ENCODE data around the gene ABLIM3. TPM values are rescaled to one million over a fixed set of nuclear protein-coding genes. Genes with fewer than 3 reads are reported as not detected.
"Not testable (repeated sequence)": the region's sequence is repeated elsewhere in the genome, so short reads cannot be mapped to it uniquely, and the experiment has no call there.

Gene ABLIM3
- total RNA-seq, 1 donor, result 24.9 TPM

DNA sequence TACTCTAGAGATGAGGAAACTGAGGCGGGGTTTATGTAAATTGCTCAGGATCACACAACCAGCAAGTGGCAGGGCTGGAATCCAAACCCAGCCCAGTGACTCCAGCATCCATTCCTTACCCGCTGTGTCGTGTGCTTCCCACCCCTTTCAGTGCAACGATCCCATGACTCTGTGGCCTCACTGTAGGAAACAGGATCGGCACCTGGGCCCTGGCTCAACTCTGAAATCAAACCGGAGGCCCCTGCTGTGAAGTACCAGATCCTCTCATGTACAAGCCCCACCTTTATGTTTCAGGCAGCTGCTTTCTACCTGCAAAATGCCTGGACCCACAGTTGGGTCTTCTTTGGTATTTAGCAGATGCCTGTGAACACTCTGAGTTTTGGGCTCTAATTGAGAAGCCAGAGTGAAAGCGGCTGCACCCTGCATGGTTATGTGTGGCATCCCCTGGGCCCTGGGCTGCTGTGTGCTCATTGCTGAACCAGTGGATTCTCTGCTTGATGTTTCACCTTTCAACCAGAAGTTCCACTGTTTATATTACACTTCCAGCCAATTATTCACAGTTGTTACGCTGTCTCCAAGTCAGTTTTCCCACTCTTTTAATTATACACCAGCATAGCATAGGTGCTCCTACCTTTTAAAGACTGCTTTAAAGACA, 36.7 kb downstream of the ABLIM3 start:
- H3K4me3 ChIP-seq (ENCODE audit: low read depth, low read length), result no peak overlapping the region
- TF ChIP-seq, protein P1, sequence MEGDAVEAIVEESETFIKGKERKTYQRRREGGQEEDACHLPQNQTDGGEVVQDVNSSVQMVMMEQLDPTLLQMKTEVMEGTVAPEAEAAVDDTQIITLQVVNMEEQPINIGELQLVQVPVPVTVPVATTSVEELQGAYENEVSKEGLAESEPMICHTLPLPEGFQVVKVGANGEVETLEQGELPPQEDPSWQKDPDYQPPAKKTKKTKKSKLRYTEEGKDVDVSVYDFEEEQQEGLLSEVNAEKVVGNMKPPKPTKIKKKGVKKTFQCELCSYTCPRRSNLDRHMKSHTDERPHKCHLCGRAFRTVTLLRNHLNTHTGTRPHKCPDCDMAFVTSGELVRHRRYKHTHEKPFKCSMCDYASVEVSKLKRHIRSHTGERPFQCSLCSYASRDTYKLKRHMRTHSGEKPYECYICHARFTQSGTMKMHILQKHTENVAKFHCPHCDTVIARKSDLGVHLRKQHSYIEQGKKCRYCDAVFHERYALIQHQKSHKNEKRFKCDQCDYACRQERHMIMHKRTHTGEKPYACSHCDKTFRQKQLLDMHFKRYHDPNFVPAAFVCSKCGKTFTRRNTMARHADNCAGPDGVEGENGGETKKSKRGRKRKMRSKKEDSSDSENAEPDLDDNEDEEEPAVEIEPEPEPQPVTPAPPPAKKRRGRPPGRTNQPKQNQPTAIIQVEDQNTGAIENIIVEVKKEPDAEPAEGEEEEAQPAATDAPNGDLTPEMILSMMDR (IDR thresholded peaks at IDR 0.05; ENCODE audit: insufficient read depth, low read length), result no peak
- no peak for DNase-seq (ENCODE audit: low read depth)

GRCh38 chr5:149181732-149182131, 40.4 kb downstream of the ABLIM3 start:
- DNase-seq (ENCODE audit: low read depth), result no peak
- TF ChIP-seq, protein P1 (IDR thresholded peaks at IDR 0.05; ENCODE audit: insufficient read depth, low read length), result no peak

DNA sequence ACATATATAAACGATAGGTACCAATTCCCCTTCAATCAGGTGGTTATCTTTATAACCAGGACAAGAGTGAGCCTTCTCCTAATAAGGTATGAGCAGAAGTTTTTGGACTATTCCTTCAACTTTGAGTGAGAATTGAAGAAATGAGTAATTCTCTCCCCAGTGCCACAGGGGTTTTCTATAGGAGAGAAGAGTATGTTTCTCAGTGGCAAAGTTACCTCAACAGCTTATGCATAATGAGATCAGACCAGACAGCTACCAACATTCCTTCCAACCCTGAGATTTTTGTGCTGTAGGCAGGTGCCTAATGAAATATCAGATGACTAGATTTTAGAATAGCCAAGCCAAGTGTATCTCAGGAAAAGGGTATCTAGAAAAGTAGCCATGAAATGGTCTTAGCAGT, 40.9 kb downstream of the ABLIM3 start:
- no peak for DNase-seq (ENCODE audit: low read depth)
- no peak overlapping the region for H3K4me3 ChIP-seq (ENCODE audit: low read depth, low read length)
- TF ChIP-seq, protein P1 (IDR thresholded peaks at IDR 0.05; ENCODE audit: insufficient read depth, low read length), result no peak

More at GRCh38 chr5:149181732-149182131, 40.4 kb downstream of the ABLIM3 start:
- H3K4me3 ChIP-seq (ENCODE audit: low read depth, low read length), result no peak overlapping the region

- TF ChIP-seq, protein P1 (IDR thresholded peaks at IDR 0.05; ENCODE audit: insufficient read depth, low read length), result no peak
- DNase-seq (ENCODE audit: low read depth), result no peak
- no peak overlapping the region for H3K4me3 ChIP-seq (ENCODE audit: low read depth, low read length)
Observed at GRCh38 chr5:149185067-149185466, 43.8 kb downstream of the ABLIM3 start.

- no peak for DNase-seq (ENCODE audit: low read depth)
- TF ChIP-seq, protein P1 (IDR thresholded peaks at IDR 0.05; ENCODE audit: insufficient read depth, low read length), result no peak
- H3K4me3 ChIP-seq (ENCODE audit: low read depth, low read length), result no peak overlapping the region
Observed at GRCh38 chr5:149186506-149186905, 45.2 kb downstream of the ABLIM3 start.

- H3K4me3 ChIP-seq (ENCODE audit: low read depth, low read length); DNase-seq (ENCODE audit: low read depth): not testable (repeated sequence)
Observed at GRCh38 chr5:149187617-149188016, 46.3 kb downstream of the ABLIM3 start.

GRCh38 chr5:149188383-149188782, 47.1 kb downstream of the ABLIM3 start:
- no peak overlapping the region for H3K4me3 ChIP-seq (ENCODE audit: low read depth, low read length)
- no peak for DNase-seq (ENCODE audit: low read depth)
- TF ChIP-seq, protein P1 (IDR thresholded peaks at IDR 0.05; ENCODE audit: insufficient read depth, low read length), result no peak
